ENCODE data around the gene SLC38A9.
"Not testable (repeated sequence)": the region's sequence is repeated elsewhere in the genome, so short reads cannot be mapped to it uniquely, and the experiment has no call there.

SLC38A9 gene, protein sequence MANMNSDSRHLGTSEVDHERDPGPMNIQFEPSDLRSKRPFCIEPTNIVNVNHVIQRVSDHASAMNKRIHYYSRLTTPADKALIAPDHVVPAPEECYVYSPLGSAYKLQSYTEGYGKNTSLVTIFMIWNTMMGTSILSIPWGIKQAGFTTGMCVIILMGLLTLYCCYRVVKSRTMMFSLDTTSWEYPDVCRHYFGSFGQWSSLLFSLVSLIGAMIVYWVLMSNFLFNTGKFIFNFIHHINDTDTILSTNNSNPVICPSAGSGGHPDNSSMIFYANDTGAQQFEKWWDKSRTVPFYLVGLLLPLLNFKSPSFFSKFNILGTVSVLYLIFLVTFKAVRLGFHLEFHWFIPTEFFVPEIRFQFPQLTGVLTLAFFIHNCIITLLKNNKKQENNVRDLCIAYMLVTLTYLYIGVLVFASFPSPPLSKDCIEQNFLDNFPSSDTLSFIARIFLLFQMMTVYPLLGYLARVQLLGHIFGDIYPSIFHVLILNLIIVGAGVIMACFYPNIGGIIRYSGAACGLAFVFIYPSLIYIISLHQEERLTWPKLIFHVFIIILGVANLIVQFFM

DNA sequence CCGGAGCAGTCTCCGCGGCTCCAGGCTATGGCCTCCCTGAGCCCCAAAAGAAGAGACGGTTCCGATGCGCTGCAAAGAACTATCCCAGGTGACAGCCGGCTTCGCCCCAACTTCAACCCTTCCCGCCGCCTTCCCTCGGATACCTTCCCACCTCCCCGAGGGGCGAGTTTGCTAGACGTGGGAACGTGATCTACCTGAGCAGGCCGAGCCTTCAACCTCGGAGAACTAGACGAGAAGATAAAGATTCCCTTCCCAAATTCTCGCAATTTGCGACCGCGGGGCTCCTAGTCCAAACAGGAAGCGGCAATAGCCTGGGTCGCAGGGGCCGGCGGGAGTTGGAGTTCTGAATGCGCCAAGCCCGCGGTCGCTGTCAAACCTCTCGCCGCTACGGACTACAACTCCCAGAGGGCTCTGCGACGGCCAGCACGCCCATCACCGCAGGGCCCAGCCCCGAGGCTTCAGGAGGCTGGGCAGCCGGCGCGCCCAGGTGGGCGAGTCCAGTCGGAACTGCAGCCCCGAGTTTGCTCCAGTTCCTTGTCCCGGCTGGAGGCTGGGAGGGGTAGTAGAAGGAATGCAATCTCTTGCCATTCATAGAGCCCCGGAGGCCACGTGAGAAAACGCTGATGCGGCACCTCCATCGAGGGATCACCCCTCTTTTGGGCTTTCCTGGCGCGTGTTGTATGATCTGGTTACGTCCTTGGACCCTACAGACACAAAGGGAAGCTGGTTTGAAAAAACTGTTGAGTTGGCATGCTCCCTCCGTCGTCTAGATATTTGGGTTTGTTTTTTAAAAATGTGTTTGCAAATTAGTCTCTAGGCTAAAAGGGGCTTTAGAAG lies at the start of gene SLC38A9:
Gene SLC38A9, minus strand, starts transcription at position 302 of the 837 bp plus-strand sequence. CDS start 14,366 bp downstream, outside the sequence.
- peak; percentile 88 to 90 for DNase-seq (ENCODE audit: low read depth in 2 of 2)

- DNase-seq (ENCODE audit: low read depth in 2 of 2): not testable (repeated sequence)
Measured at GRCh38 chr5:55761721-55762120, 49.6 kb upstream of the SLC38A9 start.

- no peak for DNase-seq (ENCODE audit: low read depth in 2 of 2)
Measured at GRCh38 chr5:55758714-55759113, 46.6 kb upstream of the SLC38A9 start.

DNA sequence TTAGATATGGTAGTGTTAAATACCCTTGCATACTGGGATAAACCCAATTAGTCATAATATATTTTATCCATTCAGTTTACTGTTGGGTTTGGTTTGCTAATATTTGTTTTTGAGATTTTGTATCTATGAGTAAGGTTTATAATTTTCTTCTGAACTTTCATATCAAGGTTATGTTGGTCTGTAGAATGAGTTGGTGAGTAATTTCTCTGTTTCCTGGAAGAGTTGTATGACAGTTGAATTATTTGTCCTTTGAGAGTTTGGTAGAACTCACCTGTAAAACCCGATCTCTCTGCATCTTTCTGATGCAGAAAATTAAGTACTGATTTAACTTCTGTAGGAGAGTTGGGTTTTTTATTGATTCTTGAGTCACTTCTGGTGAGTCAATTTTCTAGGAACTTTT lies 46.1 kb upstream of the SLC38A9 start:
- no peak for DNase-seq (ENCODE audit: low read depth in 2 of 2)

DNA sequence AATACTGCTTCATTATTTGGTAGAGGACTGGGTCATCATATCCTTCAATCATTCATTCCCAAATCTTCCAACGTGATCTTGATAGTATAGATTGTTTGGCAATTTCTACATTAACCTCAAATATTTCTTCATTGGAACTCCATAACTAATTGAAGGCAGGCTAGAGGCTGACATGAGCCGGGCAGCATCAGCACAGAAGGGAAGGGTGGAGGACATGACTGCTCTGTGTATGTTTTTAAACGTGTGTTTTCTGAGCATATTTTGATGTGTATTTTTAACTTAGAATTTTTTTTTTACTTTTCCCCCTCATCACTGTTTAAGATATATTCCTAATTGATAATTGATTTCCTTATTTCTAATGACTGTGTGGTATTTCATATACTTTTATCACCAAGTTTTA lies 38.4 kb upstream of the SLC38A9 start:
- DNase-seq (ENCODE audit: low read depth in 2 of 2): no peak

DNA sequence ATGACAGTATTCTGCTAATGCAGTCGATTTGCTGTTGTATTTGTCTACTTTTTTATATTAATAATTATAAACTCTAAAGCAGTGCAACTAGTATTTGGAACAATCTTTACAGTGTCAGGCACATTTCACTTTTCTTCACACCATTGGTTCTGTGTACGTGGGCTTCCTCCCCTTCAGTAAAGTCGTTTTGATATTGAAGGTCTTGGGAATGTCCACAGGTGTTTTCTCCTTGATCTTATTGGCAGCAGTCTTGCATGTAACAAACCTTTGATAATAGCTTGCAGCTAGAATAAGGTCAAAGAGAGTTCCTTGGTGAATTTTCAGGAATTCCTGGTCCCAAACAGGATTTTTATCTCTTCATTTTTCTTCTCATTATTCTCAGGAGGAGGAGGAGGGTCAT lies 37.9 kb upstream of the SLC38A9 start:
- no peak for DNase-seq (ENCODE audit: low read depth in 2 of 2)

DNA sequence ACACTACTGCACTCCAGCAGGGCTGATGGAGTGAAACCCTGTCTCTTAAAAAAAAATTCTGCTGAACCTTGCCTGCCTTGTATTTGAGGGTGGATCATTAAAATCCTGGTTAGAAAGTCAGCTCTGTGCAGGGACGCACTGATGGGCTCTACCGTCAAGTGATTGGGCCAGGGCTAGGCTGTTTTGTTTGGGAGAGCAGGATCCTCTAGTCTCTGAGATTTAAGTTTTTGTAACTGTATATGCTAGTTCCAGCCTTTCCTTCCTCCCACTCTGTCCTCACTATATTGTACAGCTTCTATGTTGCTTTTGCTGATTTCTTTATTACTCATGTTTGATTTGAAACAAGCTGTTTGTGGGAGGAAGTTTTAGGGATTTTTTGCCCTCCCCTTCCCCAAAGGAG lies 37.3 kb upstream of the SLC38A9 start:
- DNase-seq (ENCODE audit: low read depth in 2 of 2): no peak

DNA sequence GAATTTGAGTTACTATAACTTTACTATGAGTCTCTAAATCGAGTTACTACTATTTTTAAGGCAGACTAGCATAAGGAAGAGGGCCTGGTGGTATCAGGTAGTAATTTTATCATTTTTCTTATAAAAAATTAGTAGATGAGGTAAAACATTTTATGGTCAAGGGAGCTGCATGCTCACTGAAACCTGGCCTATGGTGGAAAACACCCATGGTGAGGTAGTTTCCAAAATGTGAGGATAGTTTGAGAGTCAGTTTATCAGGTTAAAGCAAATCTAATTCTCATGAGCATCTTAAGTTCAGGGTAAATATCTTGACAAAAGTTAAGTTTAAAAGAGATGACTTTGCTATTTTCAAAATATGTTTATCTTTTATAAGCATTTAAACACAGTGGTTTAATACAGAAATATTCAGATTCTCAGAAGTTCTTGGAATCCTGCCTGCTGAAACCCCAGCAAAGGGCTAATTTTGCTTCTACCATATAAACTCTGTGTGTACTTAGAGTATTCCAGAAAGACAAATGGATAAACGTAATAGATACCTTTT lies 35.7 kb upstream of the SLC38A9 start:
- DNase-seq (ENCODE audit: low read depth in 2 of 2): no peak

DNA sequence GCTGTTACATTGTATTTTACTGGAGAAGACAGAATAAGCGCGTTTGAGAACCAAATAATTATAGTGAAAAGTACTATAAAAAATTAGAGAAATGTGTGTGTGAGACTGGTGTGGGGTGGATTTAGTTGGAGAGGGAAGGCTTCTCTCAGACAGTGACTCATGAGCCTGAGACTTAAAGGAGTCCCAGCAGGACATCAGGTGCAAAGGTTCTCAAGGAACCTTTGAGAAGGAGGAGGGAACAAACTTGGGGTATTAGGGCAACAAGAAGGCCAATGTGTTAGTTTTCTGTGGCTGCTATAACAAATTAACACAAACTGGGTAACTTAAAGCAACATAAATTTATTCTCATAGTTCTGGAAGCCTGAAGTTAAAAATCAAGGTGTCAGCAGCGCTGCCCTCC lies 30.7 kb upstream of the SLC38A9 start:
- DNase-seq (ENCODE audit: low read depth in 2 of 2): no peak

GRCh38 chr5:55737793-55738192 lies 25.7 kb upstream of the SLC38A9 start, which contains the start of gene DDX4:
DDX4 (plus strand) TSS chr5:55738061; CDS start chr5:55738964, 903 bp downstream.
- no peak for DNase-seq (ENCODE audit: low read depth in 2 of 2)

GRCh38 chr5:55734658-55735057 lies 22.5 kb upstream of the SLC38A9 start:
- DNase-seq (ENCODE audit: low read depth in 2 of 2): no peak

- no peak for DNase-seq (ENCODE audit: low read depth in 2 of 2)
Measured at GRCh38 chr5:55732585-55732984, 20.5 kb upstream of the SLC38A9 start.

- DNase-seq (ENCODE audit: low read depth in 2 of 2): no peak
Measured at GRCh38 chr5:55731848-55732247, 19.7 kb upstream of the SLC38A9 start.

- DNase-seq (ENCODE audit: low read depth in 2 of 2): no peak
Measured at GRCh38 chr5:55724281-55724680, 12.2 kb upstream of the SLC38A9 start.

- no peak for DNase-seq (ENCODE audit: low read depth in 2 of 2)
Measured at GRCh38 chr5:55720188-55720703, 8.1 kb upstream of the SLC38A9 start.

- DNase-seq (ENCODE audit: low read depth in 2 of 2): not testable (repeated sequence)
Measured at GRCh38 chr5:55719026-55719425, 6.9 kb upstream of the SLC38A9 start.

GRCh38 chr5:55715519-55716078 lies 3.5 kb upstream of the SLC38A9 start:
- DNase-seq (ENCODE audit: low read depth in 2 of 2): no peak

- DNase-seq (ENCODE audit: low read depth in 2 of 2): no peak
Measured at GRCh38 chr5:55714749-55715148, 2.6 kb upstream of the SLC38A9 start.

GRCh38 chr5:55714339-55714738 lies 2.2 kb upstream of the SLC38A9 start:
- no peak for DNase-seq (ENCODE audit: low read depth in 2 of 2)

GRCh38 chr5:55713871-55714270 lies 1.7 kb upstream of the SLC38A9 start:
- DNase-seq (ENCODE audit: low read depth in 2 of 2): no peak

- DNase-seq (ENCODE audit: low read depth in 2 of 2): no peak
Measured at GRCh38 chr5:55711507-55712022, 559 bp downstream of the SLC38A9 start.

All from stimulated activated CD8-positive, alpha-beta memory T cell treated with anti-CD3 and anti-CD28 coated beads, Interleukin-2, amount 100 ng/mL, for 48 hours (primary cell).